Vagina (tissue), 2 donors: Measurements from ENCODE around the gene RIT2.

ENCODE experiments used
- POLR2A ChIP-seq, 2 donors: fragments of 450-650 bp; IDR thresholded peaks; one replicate each; pipeline ENCODE4 v1.6.1; 2017; ENCODE audit warnings: antibody characterized with exemption in 2 of 2, mild to moderate bottlenecking in 2 of 2, moderate library complexity in 2 of 2
- TF ChIP-seq, protein P1 (sequence below), 3 experiments: fragments of 450-650 bp in 2 of 3; fragments of 200-600 bp in 1 of 3; sonication (generic) in 1 of 3; IDR thresholded peaks; one replicate each; pipeline ENCODE4 v1.5.1; 2017 to 2019; ENCODE audit warnings: antibody characterized with exemption in 3 of 3, mild to moderate bottlenecking in 2 of 3, moderate library complexity in 2 of 3

DNA sequence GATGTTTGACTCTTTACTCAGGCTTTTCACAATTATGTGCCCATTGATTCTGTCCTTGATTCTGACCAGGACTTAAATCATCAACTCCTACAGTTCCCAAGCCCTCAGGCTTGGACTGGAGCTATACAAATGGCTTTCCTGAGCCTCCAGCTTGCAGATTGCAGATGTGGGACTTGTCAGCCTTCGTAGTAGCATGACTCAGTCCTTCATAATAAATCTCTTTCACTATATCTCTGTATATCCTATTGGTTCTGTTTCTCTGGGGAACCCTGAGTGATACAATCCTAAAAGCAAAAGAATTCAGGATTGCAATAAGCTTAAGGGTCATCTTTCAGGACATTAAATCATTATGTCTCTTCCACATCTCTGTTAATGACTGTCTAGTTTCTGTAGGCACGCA lies 356.6 kb downstream of the RIT2 start:
- TF ChIP-seq, protein P1, sequence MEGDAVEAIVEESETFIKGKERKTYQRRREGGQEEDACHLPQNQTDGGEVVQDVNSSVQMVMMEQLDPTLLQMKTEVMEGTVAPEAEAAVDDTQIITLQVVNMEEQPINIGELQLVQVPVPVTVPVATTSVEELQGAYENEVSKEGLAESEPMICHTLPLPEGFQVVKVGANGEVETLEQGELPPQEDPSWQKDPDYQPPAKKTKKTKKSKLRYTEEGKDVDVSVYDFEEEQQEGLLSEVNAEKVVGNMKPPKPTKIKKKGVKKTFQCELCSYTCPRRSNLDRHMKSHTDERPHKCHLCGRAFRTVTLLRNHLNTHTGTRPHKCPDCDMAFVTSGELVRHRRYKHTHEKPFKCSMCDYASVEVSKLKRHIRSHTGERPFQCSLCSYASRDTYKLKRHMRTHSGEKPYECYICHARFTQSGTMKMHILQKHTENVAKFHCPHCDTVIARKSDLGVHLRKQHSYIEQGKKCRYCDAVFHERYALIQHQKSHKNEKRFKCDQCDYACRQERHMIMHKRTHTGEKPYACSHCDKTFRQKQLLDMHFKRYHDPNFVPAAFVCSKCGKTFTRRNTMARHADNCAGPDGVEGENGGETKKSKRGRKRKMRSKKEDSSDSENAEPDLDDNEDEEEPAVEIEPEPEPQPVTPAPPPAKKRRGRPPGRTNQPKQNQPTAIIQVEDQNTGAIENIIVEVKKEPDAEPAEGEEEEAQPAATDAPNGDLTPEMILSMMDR (IDR thresholded peaks at IDR 0.05): no peak
- TF ChIP-seq POLR2A (IDR thresholded peaks at IDR 0.05): no peak
